Motor neuron (in vitro differentiated cells): ENCODE data around the gene CNP. TPM values are rescaled to one million over a fixed set of nuclear protein-coding genes. Genes with fewer than 3 reads are reported as not detected.
A peak's percentile ranks its signal among the peaks of the same experiment; 100 is the strongest.
"Not testable (repeated sequence)": the region's sequence is repeated elsewhere in the genome, so short reads cannot be mapped to it uniquely, and the experiment has no call there.

Experiments
- ATAC-seq, 8 experiments: fragments of 200-7000 bp; cut with Tn5 transposase; replicated peaks in 6 of 8; 2 replicates each; pipeline ENCODE4 v1.8.0; 2021; ENCODE audit warnings: mild to moderate bottlenecking in 8 of 8, moderate library complexity in 8 of 8
- H3K27ac ChIP-seq, 2 donors: fragments of 250-450 bp; sonication (Bioruptor Pico); 2 replicates each; pipeline ENCODE4 v1.9.0; 2021; ENCODE audit warnings: antibody characterized with exemption in 2 of 2, mild to moderate bottlenecking in 2 of 2, moderate library complexity in 1 of 2
- H3K4me1 ChIP-seq, 2 donors: fragments of 250-450 bp; sonication (Bioruptor Pico); replicated peaks in 1 of 2; 2 replicates each; pipeline ENCODE4 v1.6.1; 2021; ENCODE audit warnings: antibody characterized with exemption in 2 of 2, mild to moderate bottlenecking in 2 of 2, moderate library complexity in 1 of 2
- H3K4me3 ChIP-seq, 5 donors: fragments of 250-450 bp; sonication (Bioruptor Pico); 2 replicates each; pipeline ENCODE4 v1.9.0; 2021; ENCODE audit warnings: antibody characterized with exemption in 5 of 5, mild to moderate bottlenecking in 5 of 5, moderate library complexity in 4 of 5
- WGBS, 10 experiments: fragments of 450-650 bp; shearing (Covaris generic); methylation state at CpG; one replicate each; pipeline ENCODE4 v1.0.0; 2022; 5-methylcytosine and 5-hydroxymethylcytosine counted together
- in situ Hi-C, 9 experiments: fragments of 400-800 bp; cut with MboI; loops; one replicate each; pipeline ENCODE4 v1.15.0; 2021; ENCODE audit warnings: low sequenced_read_pairs in 9 of 9, low pct_unique_long_range_greater_than_20kb in 2 of 9; ENCODE audit not compliant: unreplicated experiment in 9 of 9
- total RNA-seq, 8 experiments: library from RNA; unstranded; fragments of 300-600 nt; gene quantifications; 2 replicates each; pipeline versions ENCODE4 v1.2.3 to v1.2.4, GENCODE V29; 2022

The CNP gene
- total RNA-seq, 8 experiments from 2014 or later, result 20.5 to 99.0 (median 51.0) TPM

DNA sequence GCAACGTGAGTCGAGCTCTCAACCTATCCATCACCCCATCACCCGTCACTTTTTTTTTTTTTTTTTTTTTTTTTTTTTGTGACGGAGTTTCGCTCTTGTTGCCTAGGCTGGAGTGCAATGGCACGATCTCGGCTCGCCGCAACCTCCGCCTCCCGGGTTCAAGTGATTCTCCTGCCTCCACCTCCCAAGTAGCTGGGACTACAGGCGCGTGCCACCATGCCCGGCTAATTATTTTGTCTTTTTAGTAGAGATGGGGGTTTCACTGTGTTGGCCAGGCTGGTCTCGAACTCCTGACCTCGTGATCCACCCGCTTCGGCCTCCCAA lies 35.8 kb upstream of the CNP start:
- 0 to 80% (median 31%) methylated on average over 1 to 13 of the region's 18 CpGs; no CpG with 5 or more reads in 2 of the 10 experiments for WGBS, 10 experiments
- H3K27ac ChIP-seq, result peak overlapping the region; percentile 56 to 86
- ATAC-seq, result peak in 3 of 8 experiments; percentile 26 to 36 (median 32)
- in situ Hi-C loops, result not testable (repeated sequence)
- H3K4me1 ChIP-seq, result peaks cover 13 to 17% of the 10 kb centered on the region in 2 donors
- peak overlapping the region; percentile 51 to 87 (median 52) for H3K4me3 ChIP-seq

- H3K4me3 ChIP-seq, result peak overlapping the region in 3 of 5 donors; percentile 51 to 87 (median 53)
- WGBS, 10 experiments, result 40 to 100% (median 90%) methylated on average over 1 to 3 of the region's 4 CpGs; no CpG with 5 or more reads in 6 of the 10 experiments
Measured at GRCh38 chr17:41931715-41932114, 34.9 kb upstream of the CNP start.

DNA sequence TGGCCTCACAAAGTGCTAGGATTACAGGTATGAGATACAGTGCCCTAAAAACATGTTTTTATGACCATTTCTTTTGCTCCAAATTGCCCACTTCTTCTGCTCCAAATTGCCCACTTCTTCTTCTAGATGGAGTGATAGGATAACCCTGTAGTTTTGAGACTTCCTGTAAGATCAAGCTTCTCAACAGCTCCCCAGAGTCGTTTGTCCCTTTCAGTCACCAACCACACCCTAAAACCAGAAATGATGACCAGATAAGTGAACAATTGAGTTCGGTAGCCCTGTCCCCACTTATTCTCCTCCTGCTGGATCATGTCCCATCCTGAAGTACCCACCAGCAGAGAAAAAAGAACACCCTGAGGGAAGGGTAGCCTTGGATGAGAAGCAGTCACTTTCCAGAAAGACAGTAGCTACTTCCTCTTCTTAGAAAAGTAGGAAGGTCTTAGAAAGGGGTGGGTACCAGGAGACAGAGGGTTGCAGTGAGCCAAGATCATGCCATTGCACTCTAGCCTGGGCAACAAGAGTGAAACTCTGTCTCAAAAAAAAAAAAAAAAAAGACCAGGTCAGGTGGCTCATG lies 33.7 kb upstream of the CNP start:
- in situ Hi-C loops, result no loop called here
- no peak for ATAC-seq
- 20 to 100% (median 71%) methylated on average over 1 to 2 of the region's 2 CpGs; no CpG with 5 or more reads in 4 of the 10 experiments for WGBS, 10 experiments
- H3K4me1 ChIP-seq, result peaks cover 13 to 17% of the 10 kb centered on the region in 2 donors
- no peak overlapping the region for H3K27ac ChIP-seq
- H3K4me3 ChIP-seq, result no peak overlapping the region

More at GRCh38 chr17:41931715-41932114, 34.9 kb upstream of the CNP start:
- ATAC-seq, H3K27ac ChIP-seq, in situ Hi-C loops: not testable (repeated sequence)
- H3K4me1 ChIP-seq, result peaks cover 13 to 17% of the 10 kb centered on the region in 2 donors

GRCh38 chr17:41935641-41936040 lies 31.0 kb upstream of the CNP start:
- ATAC-seq, result no peak
- whole genome bisulfite sequencing, 10 experiments, result 33 to 100% (median 86%) methylated on average over 1 to 6 of the region's 6 CpGs; no CpG with 5 or more reads in 3 of the 10 experiments

DNA sequence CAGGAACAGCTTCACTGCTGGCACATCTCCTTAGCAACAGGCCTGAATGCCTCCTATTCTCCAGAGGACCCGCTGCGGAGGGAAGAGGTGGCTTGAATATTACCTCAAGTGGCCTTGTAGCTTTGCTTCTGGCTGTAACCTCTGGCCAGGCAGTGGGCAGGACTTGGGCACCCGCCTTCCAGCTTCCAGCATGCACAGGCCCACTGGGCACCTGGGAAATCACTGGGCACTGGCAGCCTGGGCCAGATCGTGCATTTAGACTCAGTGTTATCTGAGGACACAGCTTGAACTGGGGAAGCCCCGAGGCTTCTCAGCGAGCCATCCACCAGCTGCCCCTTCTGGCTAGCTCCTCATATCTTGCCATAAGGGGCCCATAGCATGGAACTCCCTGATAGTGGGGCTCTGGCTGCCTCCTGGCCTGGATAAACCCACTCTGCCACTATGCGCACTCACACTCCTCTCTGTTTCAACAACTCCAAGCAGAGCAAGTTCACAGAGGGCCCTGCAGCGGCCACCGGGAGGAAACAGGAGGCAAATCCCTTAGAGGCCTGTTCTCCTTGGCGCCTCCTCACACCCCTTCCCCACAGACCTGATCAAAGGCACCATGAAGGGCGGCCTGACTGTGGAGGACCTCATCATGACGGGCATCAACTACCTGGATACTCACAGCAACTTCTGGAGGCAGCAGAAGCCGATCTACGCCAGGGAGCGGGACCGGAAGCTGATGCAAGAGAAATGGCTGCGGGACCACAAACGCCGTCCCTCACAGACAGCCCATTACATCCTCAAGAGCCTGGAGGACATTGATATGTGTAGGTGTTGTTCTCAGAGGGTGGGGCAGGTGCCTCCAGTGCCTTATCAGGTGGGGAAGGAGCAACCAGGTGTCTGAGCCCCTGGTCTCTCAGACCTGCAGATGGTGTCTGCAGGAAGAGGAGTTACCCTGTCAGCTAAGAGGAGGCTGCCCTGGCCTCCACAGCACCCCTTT lies 28.3 kb upstream of the CNP start:
- Histone ChIP-seq H3K27ac (no peak overlapping the region), H3K4me1 (no peaks in the 10 kb centered on the region), H3K4me3 (no peak overlapping the region)
- in situ Hi-C loops, result no loop called here
- 47 to 100% (median 85%) methylated on average over 2 to 10 of the region's 19 CpGs; no CpG with 5 or more reads in 5 of the 10 experiments for WGBS, 10 experiments
- peak in 2 of 8 experiments; percentile 5 to 12 for ATAC-seq

More at GRCh38 chr17:41935641-41936040, 31.0 kb upstream of the CNP start:
- no peak overlapping the region for H3K27ac ChIP-seq
- in situ Hi-C loops, result no loop called here
- peaks cover 10% of the 10 kb centered on the region in 2 donors for H3K4me1 ChIP-seq
- no peak overlapping the region for H3K4me3 ChIP-seq

DNA sequence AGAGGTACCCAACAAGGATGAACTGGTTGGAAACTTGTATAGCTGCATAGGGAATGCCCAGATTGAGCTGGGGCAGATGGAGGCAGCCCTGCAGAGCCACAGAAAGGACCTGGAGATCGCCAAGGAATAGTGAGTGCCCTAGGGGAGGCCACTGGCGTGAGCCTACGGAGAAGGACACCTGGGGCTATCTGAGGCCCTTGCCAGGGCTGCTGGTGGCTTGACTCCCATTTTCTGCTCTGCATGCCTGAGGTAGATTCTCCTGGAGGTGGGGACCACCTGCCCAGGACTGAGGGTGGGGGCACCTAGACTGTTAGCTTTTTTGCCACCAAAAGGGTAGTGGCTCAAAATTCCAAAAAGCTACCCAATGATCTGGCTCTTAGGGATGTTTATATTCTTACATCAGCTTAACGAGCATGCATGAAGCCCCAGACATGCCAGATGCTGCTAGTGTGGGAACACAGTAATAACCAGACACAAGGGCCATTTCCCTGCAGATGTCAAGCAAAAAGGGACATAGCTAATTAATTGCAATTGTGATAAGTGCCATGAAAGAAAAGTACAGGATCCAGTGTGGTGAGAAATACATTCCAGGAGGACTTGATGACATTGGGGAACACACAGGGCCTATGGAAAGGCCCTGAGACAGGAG lies 27.4 kb upstream of the CNP start:
- WGBS, 10 experiments, result 51 to 100% (median 71%) methylated on average over 1 to 4 of the region's 4 CpGs; no CpG with 5 or more reads in 5 of the 10 experiments
- ATAC-seq, result peak in 1 of 8 experiments; percentile 16
- H3K4me3 ChIP-seq, result no peak overlapping the region
- H3K27ac ChIP-seq, result no peak overlapping the region
- in situ Hi-C loops, result no loop called here
- no peaks in the 10 kb centered on the region for H3K4me1 ChIP-seq

- no peak overlapping the region for H3K4me3 ChIP-seq
- H3K4me1 ChIP-seq, result no peaks in the 10 kb centered on the region
- no peak for ATAC-seq
- WGBS, 10 experiments, result 73 to 100% (median 92%) methylated on average over 1 to 4 of the region's 6 CpGs; no CpG with 5 or more reads in 5 of the 10 experiments
- no peak overlapping the region for H3K27ac ChIP-seq
- in situ Hi-C loops, result no loop called here
Measured at GRCh38 chr17:41939693-41940090, 26.9 kb upstream of the CNP start.

- WGBS, 10 experiments, result 60 to 100% (median 90%) methylated on average over 1 to 4 of the region's 5 CpGs; no CpG with 5 or more reads in 5 of the 10 experiments
- Histone ChIP-seq H3K4me1 (no peaks in the 10 kb centered on the region), H3K27ac (no peak overlapping the region), H3K4me3 (no peak overlapping the region)
- peak in 3 of 8 experiments; percentile 57 to 83 (median 79) for ATAC-seq
- in situ Hi-C loops, result no loop called here
Measured at GRCh38 chr17:41941168-41941567, 25.4 kb upstream of the CNP start.

GRCh38 chr17:41942626-41943373 lies 23.8 kb upstream of the CNP start:
- WGBS, 10 experiments, result 68 to 95% (median 90%) methylated on average over 1 to 8 of the region's 8 CpGs
- no peak overlapping the region for H3K4me3 ChIP-seq
- in situ Hi-C loops, result no loop called here
- no peaks in the 10 kb centered on the region for H3K4me1 ChIP-seq
- no peak overlapping the region for H3K27ac ChIP-seq
- ATAC-seq, result peak in 3 of 8 experiments; percentile 6 to 61 (median 6)

DNA sequence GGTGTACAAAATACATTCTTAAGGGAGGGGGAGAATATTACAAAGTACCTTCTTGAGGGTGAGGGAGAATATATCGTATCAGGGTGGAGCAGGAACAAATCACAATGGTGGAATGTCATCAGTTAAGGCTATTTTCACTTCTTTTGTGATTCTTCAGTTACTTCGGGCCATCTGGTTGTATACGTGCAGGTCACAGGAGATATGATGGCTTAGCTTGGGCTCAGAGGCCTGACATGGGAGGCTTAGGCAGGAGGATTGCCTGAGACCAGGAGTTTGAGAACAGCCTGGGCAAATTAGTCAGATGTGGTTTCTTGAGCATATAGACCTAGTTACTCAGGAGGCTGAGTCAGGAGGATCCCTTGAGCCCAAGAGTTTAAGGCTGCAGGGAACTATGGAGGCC lies 23.1 kb upstream of the CNP start:
- Histone ChIP-seq H3K4me3 (no peak overlapping the region), H3K27ac (no peak overlapping the region), H3K4me1 (no peaks in the 10 kb centered on the region)
- in situ Hi-C loops, result no loop called here
- ATAC-seq, result no peak
- 78 to 100% (median 100%) methylated on average over 1 to 2 of the region's 3 CpGs; no CpG with 5 or more reads in 5 of the 10 experiments for WGBS, 10 experiments

- ATAC-seq, result no peak
- no peak overlapping the region for H3K4me3 ChIP-seq
Measured at GRCh38 chr17:41944943-41945342, 21.7 kb upstream of the CNP start.

DNA sequence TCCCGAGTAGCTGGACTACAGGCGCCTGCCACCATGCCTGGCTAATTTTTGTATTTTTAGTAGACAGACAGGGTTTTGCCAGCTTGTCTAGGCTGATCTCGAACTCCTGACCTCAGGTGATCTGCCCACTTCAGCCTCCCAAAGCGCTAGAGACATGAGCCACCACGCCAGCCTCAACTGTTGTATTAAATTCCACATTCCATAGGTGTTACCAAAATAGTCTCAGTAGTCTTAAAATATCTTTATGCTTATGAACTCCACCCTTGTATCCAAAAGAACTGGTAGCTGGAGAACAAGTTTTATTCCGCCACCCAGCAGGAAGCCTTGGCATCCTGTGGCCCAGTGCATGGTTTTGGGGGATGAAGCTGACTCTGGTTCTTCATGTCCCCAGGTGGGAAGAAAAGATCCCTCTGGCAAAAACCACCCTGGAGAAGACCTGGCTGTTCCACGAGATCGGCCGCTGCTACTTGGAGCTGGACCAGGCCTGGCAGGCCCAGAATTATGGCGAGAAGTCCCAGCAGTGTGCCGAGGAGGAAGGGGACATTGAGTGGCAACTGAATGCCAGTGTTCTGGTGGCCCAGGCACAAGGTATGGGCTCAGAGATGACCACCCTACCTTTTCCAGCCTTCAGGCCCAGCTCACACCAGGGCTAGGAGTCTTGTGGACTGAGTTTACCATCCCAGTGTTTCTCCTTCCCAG lies 17.7 kb upstream of the CNP start:
- Histone ChIP-seq H3K4me3 (no peak overlapping the region), H3K27ac (no peak overlapping the region), H3K4me1 (no peaks in the 10 kb centered on the region)
- in situ Hi-C loops, result no loop called here
- WGBS, 10 experiments, result 76 to 100% (median 83%) methylated on average over 1 to 6 of the region's 11 CpGs; no CpG with 5 or more reads in 4 of the 10 experiments
- peak in 2 of 8 experiments; percentile 37 to 51 for ATAC-seq

More at GRCh38 chr17:41944943-41945342, 21.7 kb upstream of the CNP start:
- Histone ChIP-seq H3K4me1 (no peaks in the 10 kb centered on the region), H3K27ac (no peak overlapping the region)
- in situ Hi-C loops, result no loop called here
- WGBS, 10 experiments, result 64 to 100% (median 83%) methylated on average over 1 to 3 of the region's 3 CpGs; no CpG with 5 or more reads in 5 of the 10 experiments
